H9 (cell line): ENCODE results near the gene PGAM1. TPM values are rescaled to one million over a fixed set of nuclear protein-coding genes. Genes with fewer than 3 reads are reported as not detected.

Experiments used
- DNase-seq: peaks from one replicate; pipeline ENCODE4 v3.0.0-alpha.2; 2017
- H2AFZ ChIP-seq: one replicate; pipeline ENCODE4 v1.6.1; 2013; ENCODE audit warnings: mild to moderate bottlenecking, low read length, control low read depth, moderate library complexity
- H2AK5ac ChIP-seq: 2 replicates; pipeline ENCODE4 v1.6.1; 2013; ENCODE audit warnings: low read length, control low read depth, mixed read lengths; ENCODE audit not compliant: insufficient read length
- H2BK120ac ChIP-seq: one replicate; pipeline ENCODE4 v1.6.1; 2013; ENCODE audit warnings: low read depth, mild to moderate bottlenecking, low read length, control low read depth, inconsistent platforms; ENCODE audit not compliant: poor library complexity, severe bottlenecking
- H2BK12ac ChIP-seq: 2 replicates; pipeline ENCODE4 v1.6.1; 2013; ENCODE audit warnings: low read length, control low read depth, mixed read lengths, low read depth; ENCODE audit not compliant: insufficient read length
- H2BK15ac ChIP-seq: 2 replicates; pipeline ENCODE4 v1.6.1; 2013; ENCODE audit warnings: low read depth, low read length, control low read depth
- H2BK20ac ChIP-seq: one replicate; pipeline ENCODE4 v1.6.1; 2013; ENCODE audit warnings: low read depth, mild to moderate bottlenecking, low read length, control low read depth, inconsistent platforms; ENCODE audit not compliant: poor library complexity, severe bottlenecking
- H2BK5ac ChIP-seq: 2 replicates; pipeline ENCODE4 v1.6.1; 2013; ENCODE audit warnings: low read length, control low read depth, mixed read lengths; ENCODE audit not compliant: insufficient read length
- H3K14ac ChIP-seq: 2 replicates; pipeline ENCODE4 v1.6.1; 2013; ENCODE audit warnings: low read length, control low read depth; ENCODE audit not compliant: insufficient read depth
- H3K18ac ChIP-seq: 2 replicates; pipeline ENCODE4 v1.6.1; 2013; ENCODE audit warnings: low read depth, mild to moderate bottlenecking, mixed read lengths, low read length, control low read depth; ENCODE audit not compliant: insufficient read length
- H3K23ac ChIP-seq: 2 replicates; pipeline ENCODE4 v1.6.1; 2013; ENCODE audit warnings: low read length, control low read depth, mixed read lengths, low read depth; ENCODE audit not compliant: insufficient read length
- H3K23me2 ChIP-seq: 2 replicates; pipeline ENCODE4 v1.6.1; 2013; ENCODE audit warnings: low read depth, mild to moderate bottlenecking, mixed read lengths, low read length, control low read depth; ENCODE audit not compliant: insufficient read length, poor library complexity, severe bottlenecking
- H3K27ac ChIP-seq: 2 replicates; pipeline ENCODE4 v1.5.1; 2013; ENCODE audit warnings: low read length, control low read depth, mixed read lengths, low read depth; ENCODE audit not compliant: insufficient read length
- H3K27me3 ChIP-seq: 2 replicates; pipeline ENCODE4 v1.6.1; 2013; ENCODE audit warnings: low read length, control low read depth, inconsistent platforms; ENCODE audit not compliant: insufficient read depth
- H3K4ac ChIP-seq: 2 replicates; pipeline ENCODE4 v1.6.1; 2013; ENCODE audit warnings: low read depth, mild to moderate bottlenecking, control low read depth, inconsistent platforms, low read length, moderate library complexity
- H3K4me1 ChIP-seq: 2 replicates; pipeline ENCODE4 v1.6.1; 2013; ENCODE audit warnings: low read length, control low read depth, inconsistent platforms; ENCODE audit not compliant: insufficient read depth
- H3K4me2 ChIP-seq: 2 replicates; pipeline ENCODE4 v1.6.1; 2013; ENCODE audit warnings: low read length, control low read depth, mixed read lengths; ENCODE audit not compliant: insufficient read length, insufficient read depth
- H3K56ac ChIP-seq: 2 replicates; pipeline ENCODE4 v1.6.1; 2013; ENCODE audit warnings: low read depth, mild to moderate bottlenecking, mixed read lengths, low read length, control low read depth; ENCODE audit not compliant: insufficient read length
- H3K79me1 ChIP-seq: 2 replicates; pipeline ENCODE4 v1.6.1; 2013; ENCODE audit warnings: low read depth, mild to moderate bottlenecking, moderate library complexity, low read length, control low read depth, inconsistent platforms; ENCODE audit not compliant: insufficient read depth, poor library complexity, severe bottlenecking
- H3K79me2 ChIP-seq: 2 replicates; pipeline ENCODE4 v1.6.1; 2013; ENCODE audit warnings: low read length, control low read depth, inconsistent platforms; ENCODE audit not compliant: insufficient read depth
- H3K9ac ChIP-seq: 2 replicates; pipeline ENCODE4 v1.6.1; 2013; ENCODE audit warnings: low read length, control low read depth, mixed read lengths; ENCODE audit not compliant: insufficient read length; ENCODE audit errors: extremely low read depth
- H3K9me3 ChIP-seq: one replicate; pipeline ENCODE4 v1.6.1; 2013; ENCODE audit warnings: low read depth, low read length, inconsistent platforms; ENCODE audit not compliant: control insufficient read depth
- H3T11ph ChIP-seq: one replicate; pipeline ENCODE4 v1.6.1; 2013; ENCODE audit warnings: mild to moderate bottlenecking, low read length, control low read depth, inconsistent platforms
- H4K20me1 ChIP-seq: one replicate; pipeline ENCODE4 v1.6.1; 2013; ENCODE audit not compliant: control insufficient read depth, insufficient read length, insufficient read depth
- H4K5ac ChIP-seq: 2 replicates; pipeline ENCODE4 v1.6.1; 2013; ENCODE audit warnings: low read depth, mild to moderate bottlenecking, mixed read lengths, low read length, control low read depth; ENCODE audit not compliant: insufficient read length
- H4K8ac ChIP-seq: replicated peaks from 2 replicates; pipeline ENCODE4 v1.6.1; 2013; ENCODE audit warnings: low read length, control low read depth, mixed read lengths, low read depth; ENCODE audit not compliant: insufficient read length
- H4K91ac ChIP-seq: 2 replicates; pipeline ENCODE4 v1.6.1; 2013; ENCODE audit warnings: low read depth, mild to moderate bottlenecking, moderate library complexity, mixed read lengths, low read length, control low read depth; ENCODE audit not compliant: insufficient read length
- H3K27ac Mint-ChIP-seq, 3 experiments: 2 replicates in 2 of 3; 3 replicates in 1 of 3; pipeline ENCODE4 v1.8.0; 2020 to 2021; ENCODE audit warnings: mixed read lengths in 3 of 3, mild to moderate bottlenecking in 1 of 3, moderate library complexity in 1 of 3
- H3K27me3 Mint-ChIP-seq: 2 replicates; pipeline ENCODE4 v1.8.0; 2021; ENCODE audit warnings: low read depth, mild to moderate bottlenecking, moderate library complexity, mixed read lengths
- H3K36me3 Mint-ChIP-seq, 3 experiments: 2 replicates in 2 of 3; 3 replicates in 1 of 3; pipeline ENCODE4 v1.8.0; 2020 to 2021; ENCODE audit warnings: low read depth in 3 of 3, mixed read lengths in 3 of 3; ENCODE audit not compliant: insufficient read depth in 1 of 3
- H3K4me1 Mint-ChIP-seq, 2 experiments: 2 replicates each; pipeline ENCODE4 v1.8.0; 2020; ENCODE audit warnings: mixed read lengths in 2 of 2
- H3K4me3 Mint-ChIP-seq, 2 experiments: 2 replicates in 1 of 2; 3 replicates in 1 of 2; pipeline ENCODE4 v1.8.0; 2020 to 2021; ENCODE audit warnings: mild to moderate bottlenecking in 2 of 2, mixed read lengths in 2 of 2, moderate library complexity in 1 of 2
- H3K9me3 Mint-ChIP-seq, 2 experiments: 2 replicates in 1 of 2; 3 replicates in 1 of 2; pipeline ENCODE4 v1.8.0; 2020; ENCODE audit warnings: mild to moderate bottlenecking in 2 of 2, mixed read lengths in 2 of 2, moderate library complexity in 1 of 2
- CTCF ChIP-seq: fragments of 200-600 bp; sonication (generic); conservative IDR thresholded peaks from 3 replicates; pipeline ENCODE4 v1.8.0; 2021; ENCODE audit warnings: antibody characterized with exemption, mild to moderate bottlenecking
- WGBS: extraction: QIAGEN DNeasy Blood & Tissue Kit; methylation state at CpG from one replicate; pipeline ENCODE4 v1.1.7; 2013; ENCODE audit warnings: missing lambda C conversion rate, low lambda C conversion rate, mixed read lengths; ENCODE audit not compliant: insufficient read length; ENCODE audit errors: extremely low coverage; 5-methylcytosine and 5-hydroxymethylcytosine counted together
- total RNA-seq: library from RNA; stranded (reverse); gene quantifications from 2 replicates; pipeline ENCODE4 v1.2.1, GENCODE V29; 2021

PGAM1 gene
- total RNA-seq, 1 experiment from 2014 or later: 932 TPM

- Histone ChIP-seq H3K4ac (no peak overlapping the region), H3K18ac (peak overlapping the region; percentile 30), H4K91ac (no peak overlapping the region), H3K56ac (no peak overlapping the region), H3K14ac (no peak overlapping the region), H3K9ac (no peak overlapping the region), H3K79me1 (no peaks in the 10 kb centered on the region), H2BK12ac (no peak overlapping the region), H2AK5ac (no peak overlapping the region), H4K20me1 (no peaks in the 10 kb centered on the region), H3K27ac (no peak overlapping the region), H4K5ac (no peak overlapping the region), H2BK20ac (no peak overlapping the region), H2AFZ (no peak overlapping the region), H3K4me2 (peak overlapping the region; percentile 80), H3T11ph (no peak overlapping the region), H2BK120ac (no peak overlapping the region), H3K23ac (no peak overlapping the region), H3K79me2 (0 out of 2 replicates have a peak, but pooled peaks cover 2% of the 10 kb centered on the region), H4K8ac (no peak overlapping the region), H2BK5ac (no peak overlapping the region), H3K9me3 (no peaks in the 10 kb centered on the region), H3K4me1 (no peaks in the 10 kb centered on the region), H2BK15ac (no peak overlapping the region), H3K23me2 (peaks cover 7% of the 10 kb centered on the region), H3K27me3 (no peaks in the 10 kb centered on the region)
- WGBS: no CpG with 5 or more reads among the region's 13 CpGs
- DNase-seq: peak; percentile 51
- Mint-ChIP-seq H3K36me3 (peaks cover 0 to 19% (median 5%) of the 10 kb centered on the region in 3 experiments; a peak in 4 of 7 replicates), H3K9me3 (no peaks in the 10 kb centered on the region), H3K4me1 (peaks cover 8 to 12% of the 10 kb centered on the region in 2 experiments), H3K27ac (peak overlapping the region; percentile 84 to 98 (median 92); a peak in 3 of 7 replicates), H3K4me3 (peak overlapping the region; percentile 96 to 97), H3K27me3 (no peaks in the 10 kb centered on the region)
- TF ChIP-seq CTCF: no peak
These were observed 24.5 kb upstream of the PGAM1 start for GRCh38 chr10:97401455-97401919.
